Astrocyte (in vitro differentiated cells and primary cell): Measurements from ENCODE around the gene ATN1. TPM values are rescaled to one million over a fixed set of nuclear protein-coding genes. Genes with fewer than 3 reads are reported as not detected.

ENCODE experiments used
- DNase-seq: peaks from one replicate; pipeline ENCODE4 v3.0.0-alpha.2; 2010; ENCODE audit warnings: low read depth
- FAIRE-seq: peaks from 2 replicates; lab custom pipeline; 2011; peaks lifted over from hg19 to GRCh38; lab: Jason Lieb, UNC
- H2AFZ ChIP-seq: 2 replicates; pipeline ENCODE4 v1.6.0; 2012; ENCODE audit warnings: low read depth, low read length, inconsistent platforms
- H3K27ac ChIP-seq: 2 replicates; pipeline ENCODE4 v1.5.1; 2011; ENCODE audit warnings: low read depth, low read length, inconsistent platforms
- H3K27me3 ChIP-seq: 2 replicates; pipeline ENCODE4 v1.6.0; 2011; ENCODE audit warnings: low read length, inconsistent platforms; ENCODE audit not compliant: insufficient read depth
- H3K36me3 ChIP-seq: 2 replicates; pipeline ENCODE4 v1.5.1; 2011; ENCODE audit warnings: low read length, inconsistent platforms; ENCODE audit not compliant: insufficient read depth
- H3K4me1 ChIP-seq: 2 replicates; pipeline ENCODE4 v1.5.1; 2011; ENCODE audit warnings: low read length, inconsistent platforms; ENCODE audit not compliant: insufficient read depth
- H3K4me2 ChIP-seq: 2 replicates; pipeline ENCODE4 v1.6.0; 2012; ENCODE audit warnings: low read length, inconsistent platforms
- H3K4me3 ChIP-seq: 2 replicates; pipeline ENCODE4 v1.5.1; 2011; ENCODE audit warnings: low read depth, mild to moderate bottlenecking, low read length, inconsistent platforms; ENCODE audit not compliant: insufficient read depth
- H3K79me2 ChIP-seq: 2 replicates; pipeline ENCODE4 v1.6.0; 2012; ENCODE audit warnings: mild to moderate bottlenecking, low read length, inconsistent platforms; ENCODE audit not compliant: insufficient read depth
- H3K9ac ChIP-seq: 2 replicates; pipeline ENCODE4 v1.6.0; 2012; ENCODE audit warnings: mild to moderate bottlenecking, low read length, inconsistent platforms
- H3K9me3 ChIP-seq: 2 replicates; pipeline ENCODE4 v1.5.1; 2012; ENCODE audit warnings: low read depth, mild to moderate bottlenecking, low read length, inconsistent platforms; ENCODE audit not compliant: insufficient read depth
- H4K20me1 ChIP-seq: 2 replicates; pipeline ENCODE4 v1.6.0; 2012; ENCODE audit warnings: low read length, inconsistent platforms; ENCODE audit not compliant: insufficient read depth
- H3K27ac Mint-ChIP-seq: one replicate; pipeline ENCODE4 v1.8.0; 2021; ENCODE audit warnings: mild to moderate bottlenecking, mixed read lengths; ENCODE audit not compliant: unreplicated experiment
- H3K27me3 Mint-ChIP-seq: one replicate; pipeline ENCODE4 v1.8.0; 2021; ENCODE audit warnings: low read depth, mixed read lengths; ENCODE audit not compliant: unreplicated experiment
- H3K36me3 Mint-ChIP-seq: one replicate; pipeline ENCODE4 v1.8.0; 2021; ENCODE audit warnings: low read depth, mixed read lengths; ENCODE audit not compliant: unreplicated experiment
- H3K4me1 Mint-ChIP-seq: one replicate; pipeline ENCODE4 v1.8.0; 2021; ENCODE audit warnings: low read depth, mixed read lengths; ENCODE audit not compliant: unreplicated experiment
- H3K4me3 Mint-ChIP-seq: one replicate; pipeline ENCODE4 v1.8.0; 2021; ENCODE audit warnings: mild to moderate bottlenecking, moderate library complexity, mixed read lengths; ENCODE audit not compliant: unreplicated experiment
- H3K9me3 Mint-ChIP-seq: one replicate; pipeline ENCODE4 v1.8.0; 2021; ENCODE audit warnings: mild to moderate bottlenecking, mixed read lengths; ENCODE audit not compliant: unreplicated experiment
- CTCF ChIP-seq: IDR thresholded peaks from 2 replicates; pipeline ENCODE4 v1.5.1; 2011; ENCODE audit warnings: low read depth, mild to moderate bottlenecking, inconsistent platforms, low read length, moderate library complexity; ENCODE audit not compliant: insufficient read depth
- EZH2 ChIP-seq: IDR thresholded peaks from 2 replicates; pipeline ENCODE4 v1.6.1; 2012; ENCODE audit warnings: mild to moderate bottlenecking, low read length, inconsistent platforms; ENCODE audit not compliant: insufficient read depth
- microRNA-seq: library from miRNA; unstranded; fragments of <30 nt; microRNA quantifications from one replicate; pipeline ENCODE4 v1.2.0, GENCODE V29; 2020
- total RNA-seq: library from RNA; stranded (reverse); gene quantifications from 2 replicates; pipeline ENCODE4 v1.2.1, GENCODE V29; 2021

ATN1 gene
- total RNA-seq, 1 donor from 2014 or later = 97.8 TPM

- no peaks in the 10 kb centered on the region for H3K27me3 Mint-ChIP-seq
- no peaks in the 10 kb centered on the region for H3K4me1 Mint-ChIP-seq
- no peak overlapping the region for H3K4me2 ChIP-seq
- H3K27ac ChIP-seq = no peak overlapping the region
- H3K27me3 ChIP-seq = no peaks in the 10 kb centered on the region
- DNase-seq = no peak
- H3K9me3 Mint-ChIP-seq = no peaks in the 10 kb centered on the region
- no peaks in the 10 kb centered on the region for H3K79me2 ChIP-seq
- no peak overlapping the region for H2AFZ ChIP-seq
- no peak overlapping the region for H3K9ac ChIP-seq
- H3K4me3 ChIP-seq = no peak overlapping the region
- H3K36me3 ChIP-seq = peaks cover 24% of the 10 kb centered on the region
- peaks cover 8% of the 10 kb centered on the region for H3K36me3 Mint-ChIP-seq
- no peaks in the 10 kb centered on the region for H4K20me1 ChIP-seq
- no peak overlapping the region for H3K4me3 Mint-ChIP-seq
- no peaks in the 10 kb centered on the region for H3K9me3 ChIP-seq
- no peaks in the 10 kb centered on the region for H3K4me1 ChIP-seq
- FAIRE-seq = no peak
- no peak overlapping the region for H3K27ac Mint-ChIP-seq
- TF ChIP-seq EZH2 = no peak
- TF ChIP-seq CTCF = no peak
These were observed 54.8 kb downstream of the ATN1 start for GRCh38 chr12:6982532-6982931.

- Histone ChIP-seq H3K4me3 (no peak overlapping the region), H3K9ac (no peak overlapping the region), H3K79me2 (no peaks in the 10 kb centered on the region), H2AFZ (no peak overlapping the region), H4K20me1 (no peaks in the 10 kb centered on the region), H3K36me3 (peaks cover 6% of the 10 kb centered on the region), H3K4me2 (no peak overlapping the region), H3K9me3 (no peaks in the 10 kb centered on the region), H3K27ac (no peak overlapping the region), H3K4me1 (no peaks in the 10 kb centered on the region), H3K27me3 (no peaks in the 10 kb centered on the region)
- Mint-ChIP-seq H3K27me3 (no peaks in the 10 kb centered on the region), H3K36me3 (peaks cover 3% of the 10 kb centered on the region), H3K27ac (no peak overlapping the region), H3K9me3 (no peaks in the 10 kb centered on the region), H3K4me1 (no peaks in the 10 kb centered on the region), H3K4me3 (no peak overlapping the region)
- DNase-seq (no peak), FAIRE-seq (no peak)
- TF ChIP-seq CTCF (no peak), EZH2 (no peak)
These were observed 60.3 kb downstream of the ATN1 start for GRCh38 chr12:6987956-6988553.

Small RNAs within 50 kb of the gene (microRNA-seq; reads per million reads assigned to microRNA genes)
- 1,252 reads per million, percentile 84 among the genes with 10 or more reads in this experiment for gene MIR141
- 11,742 reads per million, percentile 96 among the genes with 10 or more reads in this experiment for gene MIR200C

Other genes starting within 250 kb of the ATN1 start
- gene ZNF384, start 238.6 kb upstream of the ATN1 start, total RNA-seq = 48.9 and 50.6 TPM in 2 replicates
- gene PIANP, start 227.1 kb upstream of the ATN1 start, total RNA-seq = 3.1 and 3.6 TPM in 2 replicates
- 47.3 and 51.5 TPM in 2 replicates for gene COPS7A, start 203.9 kb upstream of the ATN1 start, total RNA-seq
- gene MLF2, start 174.8 kb upstream of the ATN1 start, total RNA-seq = 302 and 316 TPM in 2 replicates
- 504 and 510 TPM in 2 replicates for gene PTMS, start 161.6 kb upstream of the ATN1 start, total RNA-seq
- gene LAG3, start 155.4 kb upstream of the ATN1 start, total RNA-seq = 2.0 TPM in 2 replicates
- 0.54 and 0.72 TPM in 2 replicates for gene CD4, start 138.4 kb upstream of the ATN1 start, total RNA-seq
- 6.0 and 6.2 TPM in 2 replicates for gene GPR162, start 106.1 kb upstream of the ATN1 start, total RNA-seq
- 101 and 123 TPM in 2 replicates for gene P3H3, start 99.6 kb upstream of the ATN1 start, total RNA-seq
- 14.5 and 16.6 TPM in 2 replicates for gene GNB3, start 87.0 kb upstream of the ATN1 start, total RNA-seq
- 2.3 and 3.2 TPM in 2 replicates for gene CDCA3, start 76.7 kb upstream of the ATN1 start, total RNA-seq
- gene USP5, start 75.8 kb upstream of the ATN1 start, total RNA-seq = 144 and 146 TPM in 2 replicates
- 722 and 791 TPM in 2 replicates for gene TPI1, start 60.4 kb upstream of the ATN1 start, total RNA-seq
- gene SPSB2, start 54.7 kb upstream of the ATN1 start, total RNA-seq = 4.9 and 6.2 TPM in 2 replicates
- gene LRRC23, start 23.1 kb upstream of the ATN1 start, total RNA-seq = 5.0 and 5.2 TPM in 2 replicates
- 46.4 and 47.7 TPM in 2 replicates for gene ENO2, start 13.4 kb upstream of the ATN1 start, total RNA-seq
- gene RNU7-1, start 15.9 kb downstream of the ATN1 start, total RNA-seq = not detected in 2 replicates
- 117 and 123 TPM in 2 replicates for gene C12orf57, start 16.1 kb downstream of the ATN1 start, total RNA-seq
- gene PTPN6, start 23.4 kb downstream of the ATN1 start, total RNA-seq = 5.2 and 8.9 TPM in 2 replicates
- gene PHB2, start 42.7 kb downstream of the ATN1 start, total RNA-seq = 171 and 176 TPM in 2 replicates
- 38.6 and 39.1 TPM in 2 replicates for gene EMG1, start 43.0 kb downstream of the ATN1 start, total RNA-seq
- gene LPCAT3, start 90.5 kb downstream of the ATN1 start, total RNA-seq = 26.2 and 27.6 TPM in 2 replicates
- gene C1S, start 132.8 kb downstream of the ATN1 start, total RNA-seq = 5.2 and 6.2 TPM in 2 replicates
- gene C1R, start 164.5 kb downstream of the ATN1 start, total RNA-seq = 0.86 and 1.6 TPM in 2 replicates
- gene C1RL, start 181.3 kb downstream of the ATN1 start, total RNA-seq = 11.0 and 12.1 TPM in 2 replicates
- gene RBP5, start 200.9 kb downstream of the ATN1 start, total RNA-seq = not detected in 2 replicates
- gene CLSTN3, start 202.4 kb downstream of the ATN1 start, total RNA-seq = 26.7 and 29.6 TPM in 2 replicates